Mammary epithelial cell (primary cell): Measurements from ENCODE around the gene EMP1.

ENCODE experiments used
- EZH2 ChIP-seq: IDR thresholded peaks from 2 replicates; pipeline ENCODE4 v1.6.1; 2012; ENCODE audit warnings: low read length, inconsistent platforms, borderline replicate concordance
- TF ChIP-seq, protein P1 (sequence below), 2 donors: IDR thresholded peaks in 1 of 2; conservative IDR thresholded peaks in 1 of 2; 2 replicates each; pipeline ENCODE4 v1.5.1; 2011 to 2012; ENCODE audit warnings: inconsistent platforms in 2 of 2, low read length in 2 of 2, mild to moderate bottlenecking in 2 of 2, control low read depth in 1 of 2, low read depth in 1 of 2; ENCODE audit not compliant: insufficient read depth in 1 of 2; ENCODE audit errors: extremely low read depth in 1 of 2

DNA sequence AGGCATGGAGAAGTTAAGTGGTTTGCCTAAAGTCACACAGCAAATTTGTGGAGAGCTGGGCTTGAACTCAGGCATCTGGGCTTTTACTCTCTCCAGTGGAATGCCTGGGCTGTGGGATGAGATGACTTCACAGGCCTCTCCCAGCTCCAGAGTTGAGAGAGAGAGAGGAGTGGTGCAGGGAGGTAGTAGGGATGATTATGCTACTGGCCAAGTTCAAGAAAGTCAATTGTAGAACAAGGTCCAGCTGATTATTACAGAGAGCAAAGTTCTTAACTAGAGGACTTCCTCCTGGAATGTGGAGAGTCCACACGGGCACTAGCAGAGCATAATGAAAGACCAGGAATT is 769 bp upstream of the EMP1 start:
- TF ChIP-seq, protein P1, sequence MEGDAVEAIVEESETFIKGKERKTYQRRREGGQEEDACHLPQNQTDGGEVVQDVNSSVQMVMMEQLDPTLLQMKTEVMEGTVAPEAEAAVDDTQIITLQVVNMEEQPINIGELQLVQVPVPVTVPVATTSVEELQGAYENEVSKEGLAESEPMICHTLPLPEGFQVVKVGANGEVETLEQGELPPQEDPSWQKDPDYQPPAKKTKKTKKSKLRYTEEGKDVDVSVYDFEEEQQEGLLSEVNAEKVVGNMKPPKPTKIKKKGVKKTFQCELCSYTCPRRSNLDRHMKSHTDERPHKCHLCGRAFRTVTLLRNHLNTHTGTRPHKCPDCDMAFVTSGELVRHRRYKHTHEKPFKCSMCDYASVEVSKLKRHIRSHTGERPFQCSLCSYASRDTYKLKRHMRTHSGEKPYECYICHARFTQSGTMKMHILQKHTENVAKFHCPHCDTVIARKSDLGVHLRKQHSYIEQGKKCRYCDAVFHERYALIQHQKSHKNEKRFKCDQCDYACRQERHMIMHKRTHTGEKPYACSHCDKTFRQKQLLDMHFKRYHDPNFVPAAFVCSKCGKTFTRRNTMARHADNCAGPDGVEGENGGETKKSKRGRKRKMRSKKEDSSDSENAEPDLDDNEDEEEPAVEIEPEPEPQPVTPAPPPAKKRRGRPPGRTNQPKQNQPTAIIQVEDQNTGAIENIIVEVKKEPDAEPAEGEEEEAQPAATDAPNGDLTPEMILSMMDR (conservative IDR thresholded peaks at IDR 0.05 in 1 of 2, IDR thresholded peaks at IDR 0.05 in 1 of 2; ENCODE audit: extremely low read depth in 1 of 2, insufficient read depth in 1 of 2, low read depth in 1 of 2, low read length in 2 of 2) = no peak
- TF ChIP-seq EZH2 = no peak
